GM19455 (cell line): ENCODE data around the gene MAP3K12.

Source experiments
- ATAC-seq: cut with Tn5 transposase; IDR thresholded peaks from one replicate; pipeline ENCODE4 v1.9.1; 2021; ENCODE audit not compliant: unreplicated experiment

Gene MAP3K12

DNA sequence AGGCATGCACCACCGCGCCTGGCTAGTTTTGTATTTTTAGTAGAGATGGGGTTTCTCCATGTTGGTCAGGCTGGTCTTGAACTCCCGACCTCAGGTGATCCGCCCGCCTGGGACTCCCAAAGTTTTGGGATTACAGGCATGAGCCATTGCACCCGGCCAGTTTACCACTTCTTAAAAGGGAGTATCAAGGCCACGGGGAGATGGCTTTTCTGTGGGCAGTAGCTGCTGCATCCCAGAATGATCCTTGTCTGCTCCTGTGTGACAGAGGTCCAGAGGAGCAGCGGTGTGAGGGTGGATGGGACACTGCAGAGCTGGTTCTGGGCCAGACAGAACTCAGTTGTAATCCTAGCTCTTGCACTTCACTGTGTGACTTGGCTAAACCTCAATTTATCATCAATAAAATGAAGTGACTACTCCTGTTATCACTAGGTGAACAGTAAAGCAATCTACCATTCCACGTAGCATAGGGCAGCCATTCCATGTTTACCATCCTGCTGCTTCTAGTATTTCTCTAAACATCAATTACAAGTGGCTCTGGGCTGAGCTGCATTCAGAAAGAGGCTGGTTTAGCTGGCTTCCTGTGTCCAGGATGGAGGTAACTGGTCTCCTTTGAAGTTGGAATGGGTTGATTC, 11.0 kb upstream of the MAP3K12 start:
- no peak for ATAC-seq

DNA sequence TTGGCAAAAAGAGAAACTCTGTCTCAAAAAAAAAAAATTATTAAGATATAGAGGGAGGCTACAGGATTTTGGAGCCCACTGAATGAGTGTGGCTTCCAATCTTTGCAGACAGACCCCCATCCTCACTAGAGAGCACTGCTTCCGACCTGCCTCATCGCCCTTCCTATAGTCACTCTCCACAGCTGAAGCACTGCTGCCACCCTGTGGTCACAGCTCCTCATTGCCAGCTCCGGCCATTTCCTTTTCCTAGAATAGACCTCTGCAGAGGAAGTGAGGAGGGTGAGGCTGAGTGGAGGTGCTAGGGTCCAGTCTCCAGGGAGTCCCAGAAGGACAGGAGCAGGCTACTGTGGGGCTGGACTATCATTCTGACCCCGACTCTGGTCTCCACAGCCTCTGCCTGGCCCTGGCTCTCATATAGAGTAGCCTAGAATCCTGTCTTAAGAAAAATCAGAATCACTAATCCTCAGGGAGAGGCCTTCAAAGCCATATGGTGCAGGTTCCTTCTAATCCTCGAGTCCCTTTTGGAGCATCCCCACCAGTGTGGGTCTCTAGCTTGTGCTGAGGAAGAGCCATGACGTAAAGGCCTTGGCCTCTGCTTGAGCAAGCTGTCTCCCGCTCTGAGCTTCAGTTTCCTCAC, 9.4 kb upstream of the MAP3K12 start:
- ATAC-seq: peak; percentile 95

DNA sequence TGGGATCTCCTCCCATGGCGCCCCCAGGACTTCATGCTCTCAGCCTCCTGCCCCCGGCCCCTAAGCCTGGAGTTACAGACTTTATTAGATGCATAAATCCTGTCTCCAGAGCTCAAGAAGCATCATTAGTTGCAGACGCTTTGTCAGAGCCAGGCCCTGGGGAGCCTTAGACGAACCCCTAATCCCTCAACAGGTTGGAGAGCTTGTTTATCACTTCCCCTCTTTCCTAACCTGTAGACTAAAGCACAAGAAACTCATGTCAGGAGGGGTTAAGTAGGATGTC, 8.3 kb upstream of the MAP3K12 start:
- no peak for ATAC-seq

DNA sequence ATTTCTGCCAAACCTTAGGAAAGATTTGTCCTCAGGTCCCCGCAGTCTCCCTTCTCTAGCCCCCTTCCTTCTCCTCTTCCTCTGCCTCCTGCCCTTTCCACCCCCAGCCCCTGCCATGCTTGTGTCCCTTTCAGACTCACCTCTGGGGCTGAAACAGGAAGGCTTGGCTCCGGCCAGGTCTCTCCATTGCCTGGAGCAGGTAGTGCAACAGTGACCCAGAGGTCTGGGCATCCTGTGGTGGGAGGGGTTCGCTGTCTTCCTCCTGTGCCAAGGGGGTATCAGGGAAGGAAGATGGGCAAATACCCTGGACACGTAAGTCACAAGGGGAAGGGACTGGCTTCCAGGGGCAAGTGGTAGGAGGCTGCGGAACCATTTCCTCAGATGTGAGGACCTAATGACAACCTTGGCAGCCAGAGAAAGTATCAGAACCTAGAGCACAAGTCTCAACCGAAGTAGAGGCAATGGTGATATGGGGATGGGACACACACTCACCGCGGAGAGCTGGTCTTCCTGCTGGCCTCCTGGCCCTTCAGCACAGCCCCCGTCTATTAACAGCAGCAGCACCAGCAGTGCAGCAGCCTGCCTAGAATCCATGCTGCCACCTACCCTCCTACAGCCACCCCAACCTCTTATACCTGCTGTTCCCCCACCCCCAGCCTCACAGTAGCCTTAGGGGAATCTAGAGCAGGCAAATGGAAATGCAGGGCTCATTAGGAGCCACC, 7.8 kb upstream of the MAP3K12 start, which contains the start of gene NPFF:
NPFF (minus strand) TSS at position 604 of the 722 bp plus-strand sequence; CDS start at position 594, 10 bp downstream.
- ATAC-seq: no peak

DNA sequence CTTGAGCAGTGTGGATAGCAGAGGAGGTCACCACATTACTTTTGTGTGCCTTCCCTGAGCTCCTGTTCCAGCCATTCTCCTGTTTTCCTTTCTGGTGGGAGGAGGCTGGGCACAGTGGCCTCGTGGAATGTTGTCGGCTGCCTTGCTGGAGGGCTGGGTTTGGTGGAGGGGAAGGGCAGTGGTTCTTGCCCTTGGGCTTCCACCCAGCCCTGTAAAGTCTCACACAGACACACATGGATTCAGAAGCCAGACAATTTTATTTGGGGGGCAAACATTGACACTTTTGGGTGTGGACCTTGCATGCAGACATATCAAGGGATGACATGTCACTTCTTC, 7.2 kb upstream of the MAP3K12 start:
- no peak for ATAC-seq

DNA sequence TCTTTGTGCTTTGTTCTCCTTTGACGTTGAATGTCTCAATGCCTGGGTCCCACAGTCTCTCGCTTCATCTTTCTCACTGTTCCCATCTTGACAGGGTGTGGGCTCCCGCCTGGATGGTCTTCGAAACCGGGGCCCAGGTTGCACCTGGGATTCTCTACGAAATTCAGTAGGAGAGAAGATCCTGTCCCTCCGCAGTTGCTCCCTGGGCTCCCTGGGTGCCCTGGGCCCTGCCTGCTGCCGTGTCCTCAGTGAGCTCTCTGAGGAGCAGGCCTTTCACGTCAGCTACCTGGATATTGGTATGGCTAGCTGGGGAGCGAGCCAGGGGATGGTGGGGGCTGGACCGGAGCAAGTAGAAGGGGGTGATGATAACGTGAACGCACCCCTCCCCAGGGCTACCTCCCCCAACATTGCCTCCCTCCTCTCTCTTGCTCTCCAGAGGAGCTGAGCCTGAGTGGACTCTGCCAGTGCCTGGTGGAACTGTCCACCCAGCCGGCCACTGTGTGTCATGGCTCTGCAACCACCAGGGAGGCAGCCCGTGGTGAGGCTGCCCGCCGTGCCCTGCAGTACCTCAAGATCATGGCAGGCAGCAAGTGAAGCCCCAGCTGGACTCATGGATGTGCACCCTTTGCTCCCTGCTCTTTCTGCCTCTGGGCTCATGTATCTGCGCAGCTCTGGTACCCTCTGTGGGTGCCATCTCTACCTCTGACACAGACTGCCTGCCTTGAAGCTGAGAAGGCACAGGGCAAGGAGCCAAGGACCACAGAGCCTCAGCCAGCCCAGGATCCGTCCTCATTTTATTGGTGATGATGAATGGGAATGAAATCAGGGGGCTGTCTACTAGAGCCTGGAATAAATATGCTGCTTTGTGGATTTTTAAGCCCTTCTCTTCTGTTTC, 6.5 kb upstream of the MAP3K12 start:
- no peak for ATAC-seq

DNA sequence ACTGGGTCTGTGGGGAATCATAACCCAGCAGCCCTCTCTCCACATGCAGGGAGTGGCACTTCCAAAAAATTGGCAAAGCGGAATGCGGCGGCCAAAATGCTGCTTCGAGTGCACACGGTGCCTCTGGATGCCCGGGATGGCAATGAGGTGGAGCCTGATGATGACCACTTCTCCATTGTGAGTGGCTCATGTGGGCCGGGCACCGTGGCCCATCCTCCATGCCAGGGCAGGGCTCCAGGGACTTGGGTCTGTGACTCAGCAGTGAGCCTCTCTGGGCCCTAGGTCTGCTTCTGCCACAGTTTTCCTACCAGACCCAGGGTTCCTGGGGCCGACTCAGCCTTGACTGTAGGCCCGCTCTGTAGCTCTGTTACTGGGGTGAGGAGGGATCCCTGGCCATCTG, 5.8 kb upstream of the MAP3K12 start:
- ATAC-seq: no peak

DNA sequence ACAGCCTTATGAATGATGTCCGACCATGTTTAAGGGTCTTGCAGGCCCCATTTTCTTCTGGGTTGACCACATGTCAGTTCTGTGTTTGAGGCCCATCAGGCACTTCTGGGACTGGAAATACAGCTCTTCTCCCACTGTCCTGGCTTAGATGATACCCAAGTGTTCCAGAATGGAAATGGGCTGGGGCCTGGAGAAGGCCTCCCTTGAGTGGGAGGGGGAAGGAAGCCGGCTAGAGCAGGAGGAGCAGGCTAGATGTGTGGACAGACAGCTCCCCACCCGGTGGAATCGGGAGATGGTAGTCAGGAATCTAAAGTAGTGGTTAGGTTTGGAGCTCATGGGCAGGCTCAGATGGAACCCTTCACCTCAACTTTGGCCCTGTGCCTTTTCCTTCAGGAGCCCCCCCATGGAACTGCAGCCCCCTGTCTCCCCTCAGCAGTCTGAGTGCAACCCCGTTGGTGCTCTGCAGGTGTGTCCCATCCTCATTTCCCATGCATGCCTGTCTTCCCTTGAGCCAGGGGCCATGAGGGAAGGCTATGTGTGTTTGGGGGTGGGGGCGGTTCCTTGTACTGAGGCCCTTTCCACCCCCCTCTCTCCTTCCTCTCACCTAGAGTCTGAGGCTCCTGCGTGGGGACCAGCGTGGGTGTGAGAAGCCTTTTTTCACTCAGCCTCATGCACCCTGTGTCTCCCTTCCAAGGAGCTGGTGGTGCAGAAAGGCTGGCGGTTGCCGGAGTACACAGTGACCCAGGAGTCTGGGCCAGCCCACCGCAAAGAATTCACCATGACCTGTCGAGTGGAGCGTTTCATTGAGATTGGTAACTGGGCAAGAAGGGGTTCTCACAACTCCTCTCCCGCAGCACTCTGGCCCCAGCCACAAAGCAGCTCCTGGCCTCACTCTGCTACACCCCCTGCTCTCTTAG, 5.0 kb upstream of the MAP3K12 start:
- no peak for ATAC-seq

DNA sequence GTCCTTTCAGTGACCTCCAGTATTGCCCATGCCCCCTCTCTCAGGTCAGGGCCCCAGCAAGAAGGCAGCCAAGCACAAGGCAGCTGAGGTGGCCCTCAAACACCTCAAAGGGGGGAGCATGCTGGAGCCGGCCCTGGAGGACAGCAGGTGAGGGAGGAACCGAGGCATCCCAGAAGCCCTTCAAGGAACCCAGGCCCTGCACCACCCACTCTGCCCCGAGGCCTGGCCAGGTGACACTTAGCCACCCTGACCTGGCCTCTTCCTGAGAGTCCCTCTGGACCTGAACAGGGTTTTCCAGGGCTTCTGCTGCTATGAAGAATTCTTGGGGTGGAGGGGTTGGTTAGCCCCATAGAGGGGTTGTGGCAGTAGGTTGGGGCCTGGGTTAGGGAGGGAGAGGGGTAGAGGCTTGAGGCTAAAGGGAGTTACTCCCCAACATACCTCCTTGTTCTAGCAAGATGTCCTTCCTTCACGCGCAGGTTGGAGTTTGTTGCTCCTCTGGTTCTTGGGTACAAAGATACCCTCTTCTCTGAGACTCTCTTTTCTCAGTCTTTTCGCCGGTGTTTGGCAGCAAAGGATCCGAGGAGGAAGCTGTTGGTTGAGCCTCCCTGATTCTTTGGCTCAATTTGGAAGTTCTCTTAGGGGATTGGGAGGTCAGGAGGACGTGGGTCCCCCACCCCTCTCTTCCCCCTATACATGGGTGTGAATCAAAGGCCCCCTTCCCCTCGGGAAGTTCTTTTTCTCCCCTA, 3.9 kb upstream of the MAP3K12 start:
- no peak for ATAC-seq

DNA sequence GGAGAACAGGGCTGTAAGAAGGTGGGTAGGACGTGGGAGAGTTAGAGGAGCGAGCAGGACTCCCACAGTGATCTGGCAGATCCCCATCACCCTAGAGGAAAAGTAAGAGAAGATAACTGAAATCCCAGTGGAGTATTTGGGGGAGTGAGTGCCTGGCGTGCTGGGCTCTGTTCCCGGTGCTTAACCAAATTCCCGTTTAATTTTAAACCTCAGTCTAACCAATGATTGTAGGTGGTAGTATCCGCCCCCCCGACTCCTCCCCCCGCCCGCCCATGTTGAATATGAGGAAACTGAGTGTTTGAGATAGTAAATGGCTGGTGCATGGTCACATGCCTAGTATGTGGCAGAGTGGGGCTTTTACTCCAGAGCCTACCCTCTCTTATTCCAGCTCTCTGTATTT, 3.1 kb upstream of the MAP3K12 start:
- ATAC-seq: no peak

DNA sequence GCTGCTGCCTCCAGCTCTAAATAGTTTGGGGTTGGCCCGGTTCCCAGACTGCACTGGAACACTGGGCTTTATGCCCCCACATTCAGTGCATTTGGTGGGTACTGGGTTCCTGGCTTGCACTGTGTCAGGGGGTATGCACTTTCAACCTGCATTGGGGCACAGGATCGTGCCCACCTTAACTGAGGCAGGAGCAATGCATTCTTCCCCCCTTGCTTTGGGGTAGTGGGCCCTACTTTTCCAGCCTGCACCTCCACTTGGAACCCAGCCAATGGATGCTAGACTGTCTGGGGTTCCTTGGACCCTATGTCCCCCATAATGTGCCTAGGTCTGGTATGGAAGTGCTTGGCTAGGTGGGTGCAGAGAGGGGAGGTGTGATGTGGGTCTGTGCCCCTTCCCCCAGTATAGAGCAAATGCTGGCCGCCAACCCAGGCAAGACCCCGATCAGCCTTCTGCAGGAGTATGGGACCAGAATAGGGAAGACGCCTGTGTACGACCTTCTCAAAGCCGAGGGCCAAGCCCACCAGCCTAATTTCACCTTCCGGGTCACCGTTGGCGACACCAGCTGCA, 2.4 kb upstream of the MAP3K12 start:
- no peak for ATAC-seq

DNA sequence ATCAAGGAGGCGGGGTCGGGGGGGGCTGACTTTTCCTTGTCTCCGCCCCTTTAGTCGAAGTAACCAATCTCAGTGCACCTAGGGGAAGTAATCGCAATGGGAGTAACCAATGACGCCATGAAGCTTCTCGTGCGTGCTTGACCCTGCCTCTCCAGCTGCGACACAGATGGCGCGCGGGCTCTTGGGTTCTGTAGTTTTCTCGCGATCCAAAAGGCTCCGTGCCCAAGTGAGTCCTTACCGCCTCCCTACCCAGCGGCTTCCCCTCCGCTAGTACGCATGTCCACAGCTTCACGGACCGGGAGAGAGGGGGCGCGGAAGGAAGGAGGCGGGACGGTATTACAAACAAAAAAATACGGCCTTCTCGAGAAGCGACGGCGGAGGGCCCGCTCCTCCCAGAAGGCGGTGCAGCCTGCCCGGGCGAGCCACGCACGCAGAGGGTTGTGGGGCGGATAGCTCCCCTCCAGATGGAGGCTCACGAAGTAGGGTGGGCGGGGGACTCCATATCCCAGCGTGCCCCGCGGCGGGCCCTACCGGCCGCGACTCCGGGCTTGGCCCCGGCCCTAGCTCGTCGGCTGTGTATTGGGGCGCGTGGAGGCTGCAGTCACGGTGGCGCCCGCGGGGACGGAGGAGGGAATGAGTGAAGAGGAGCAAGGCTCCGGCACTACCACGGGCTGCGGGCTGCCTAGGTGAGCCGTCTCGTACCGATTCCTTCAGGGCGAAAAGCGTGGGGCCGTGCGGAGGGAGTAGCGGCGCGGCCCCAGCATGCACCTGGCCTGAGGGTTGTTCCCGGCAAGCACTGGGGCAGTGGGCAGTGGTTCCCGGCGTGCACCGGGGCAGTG, 1.7 kb upstream of the MAP3K12 start, which contains the start of gene TARBP2:
TARBP2 (plus strand) TSS at position 508 of the 839 bp plus-strand sequence; CDS start at position 634, 126 bp downstream.
- ATAC-seq: peak; percentile 81

DNA sequence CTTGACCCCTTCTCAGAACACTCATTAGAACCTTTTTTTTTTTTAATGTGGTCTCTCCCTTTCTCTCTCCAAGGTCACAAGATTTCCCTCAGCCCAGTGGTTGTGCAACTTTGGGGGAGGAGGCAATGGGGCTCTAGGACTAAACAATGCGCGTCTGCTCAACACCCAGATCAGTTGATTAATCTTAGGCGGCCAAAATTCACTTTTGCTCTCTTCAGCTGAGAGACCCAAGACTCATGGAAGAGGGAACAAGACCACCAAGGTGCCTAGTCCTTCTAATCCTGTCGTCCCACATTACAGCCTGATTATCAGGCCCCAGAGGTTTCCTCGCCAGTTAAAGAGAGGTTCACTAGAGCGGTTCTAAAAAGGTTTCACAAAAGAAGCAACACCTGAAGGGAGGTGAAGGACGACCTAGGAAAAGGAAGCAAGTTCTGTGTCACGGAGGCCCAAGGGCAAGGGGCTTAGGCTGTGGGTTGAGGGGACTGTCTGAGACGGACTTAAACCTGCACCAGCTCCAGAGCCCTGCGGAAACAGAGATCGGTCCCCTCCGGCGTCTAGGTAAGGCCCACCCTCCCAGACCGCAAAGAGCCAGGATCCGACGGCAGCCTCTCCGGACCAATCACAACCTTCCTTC, 1.0 kb upstream of the MAP3K12 start:
- no peak for ATAC-seq

DNA sequence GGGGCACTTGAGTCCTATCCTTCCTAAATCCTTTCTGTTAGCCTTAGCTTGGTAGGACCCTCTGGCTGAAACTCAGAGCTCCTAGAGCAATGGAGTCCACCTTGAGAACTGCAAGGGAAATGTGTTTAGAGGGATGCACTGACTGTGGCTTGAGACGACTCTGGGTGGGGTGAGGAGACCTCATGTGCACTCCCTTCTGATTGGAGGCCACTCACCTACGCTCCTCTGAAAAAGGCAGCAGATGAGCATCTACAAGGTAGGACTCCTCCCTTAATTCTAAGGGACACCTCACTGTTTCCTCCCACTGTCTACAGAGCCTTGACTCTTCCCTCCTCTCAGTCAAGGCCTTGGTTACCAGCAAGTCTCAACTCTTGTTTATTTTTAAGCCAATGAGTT, 1.0 kb downstream of the MAP3K12 start:
- ATAC-seq: no peak

DNA sequence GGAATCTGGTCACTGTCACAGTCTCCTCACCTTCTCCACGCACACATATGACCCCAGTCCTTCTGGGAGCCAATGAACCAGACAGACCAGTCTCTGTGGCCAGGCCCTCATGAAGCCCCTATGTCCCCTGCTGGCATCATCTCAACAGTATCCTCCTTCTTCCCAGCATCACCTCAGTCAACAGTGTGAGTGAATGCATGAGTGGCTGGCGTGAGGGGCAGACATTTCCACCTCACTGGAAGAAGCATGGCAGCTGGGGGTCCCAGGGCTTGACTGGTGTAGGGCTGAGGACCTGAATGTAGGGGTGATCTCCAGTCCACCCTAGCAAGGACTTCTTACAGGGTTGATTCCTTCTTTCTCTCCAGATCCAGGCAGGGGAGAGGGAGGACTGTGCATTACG, 1.8 kb downstream of the MAP3K12 start:
- no peak for ATAC-seq

DNA sequence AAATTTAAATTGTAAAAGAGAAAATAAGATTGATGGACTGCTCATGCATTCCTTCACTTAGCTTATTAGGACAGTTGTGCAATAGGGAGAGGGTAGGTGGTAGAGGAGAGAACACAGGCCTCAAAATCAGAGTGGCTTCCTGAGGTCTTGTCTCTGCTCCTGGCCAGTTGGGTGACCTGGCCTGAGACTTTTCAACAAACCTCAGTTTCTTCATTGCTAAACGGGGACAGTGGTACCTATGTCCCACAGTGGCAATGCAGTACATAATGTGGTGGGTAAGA, 2.6 kb downstream of the MAP3K12 start:
- ATAC-seq: no peak

DNA sequence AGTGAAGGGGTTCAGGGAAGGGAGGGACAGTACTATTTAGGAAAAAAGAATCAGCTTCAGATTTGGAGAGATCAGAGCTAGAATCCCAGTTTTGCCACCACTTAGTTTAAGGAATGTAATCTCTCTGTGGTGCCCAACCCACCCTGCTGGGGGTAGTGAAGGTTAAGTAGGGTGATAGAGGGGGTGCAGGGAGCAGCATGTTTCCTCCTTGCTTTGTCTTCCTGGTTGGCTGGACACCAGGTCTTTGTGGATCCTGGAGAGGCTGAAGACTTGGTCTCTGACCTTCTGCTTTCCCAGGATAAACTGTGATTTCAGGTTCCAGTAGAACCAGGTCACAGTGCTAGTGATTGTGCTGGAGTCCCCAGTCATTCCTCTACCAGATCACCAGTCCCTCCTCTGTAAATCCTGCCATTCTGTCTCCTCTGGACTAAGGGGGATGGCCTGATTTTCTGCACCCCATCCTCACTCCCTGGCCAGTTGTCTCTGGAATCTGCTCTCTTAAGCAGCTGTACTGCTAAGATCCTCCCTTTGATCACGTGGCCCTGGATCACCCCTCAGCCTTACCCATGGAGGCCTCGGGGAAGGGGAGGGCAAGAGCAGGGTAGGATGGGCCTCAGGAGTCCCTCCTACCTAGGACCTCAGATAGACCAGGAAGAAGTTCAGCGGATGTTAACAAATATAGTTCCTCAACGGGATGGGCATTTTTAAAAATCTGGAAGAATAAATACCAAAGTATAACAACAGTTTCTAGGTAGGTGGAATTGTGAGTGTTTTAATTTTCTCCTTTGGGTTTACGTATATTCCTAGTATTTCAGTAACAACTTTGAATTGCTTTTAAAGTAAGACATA, 3.1 kb downstream of the MAP3K12 start:
- ATAC-seq: no peak
